Duodenal mucosa (tissue), 2 donors: Measurements from ENCODE around the gene BARHL1.

Experiments
- H3K27ac ChIP-seq: one replicate; pipeline ENCODE4 v1.7.0; 2013; ENCODE audit warnings: low read depth, low read length
- H3K27me3 ChIP-seq, 2 donors: one replicate each; pipeline ENCODE4 v1.7.0; 2013; ENCODE audit warnings: low read length in 2 of 2, control low read depth in 1 of 2; ENCODE audit not compliant: insufficient read depth in 2 of 2, control insufficient read depth in 1 of 2
- H3K36me3 ChIP-seq, 2 donors: one replicate each; pipeline ENCODE4 v1.7.0; 2013; ENCODE audit warnings: low read length in 2 of 2, control low read depth in 1 of 2; ENCODE audit not compliant: insufficient read depth in 2 of 2, control insufficient read depth in 1 of 2
- H3K4me1 ChIP-seq, 2 donors: one replicate each; pipeline ENCODE4 v1.7.0; 2013; ENCODE audit warnings: low read length in 2 of 2, control low read depth in 1 of 2; ENCODE audit not compliant: insufficient read depth in 2 of 2, control insufficient read depth in 1 of 2
- H3K4me3 ChIP-seq, 2 donors: one replicate each; pipeline ENCODE4 v1.7.0; 2013; ENCODE audit warnings: low read length in 2 of 2, low read depth in 1 of 2
- H3K9ac ChIP-seq, 2 donors: one replicate each; pipeline ENCODE4 v1.7.0; 2013; ENCODE audit warnings: low read length in 2 of 2, low read depth in 1 of 2
- H3K9me3 ChIP-seq, 2 donors: one replicate each; pipeline ENCODE4 v1.7.0; 2013; ENCODE audit warnings: low read length in 2 of 2, control low read depth in 1 of 2; ENCODE audit not compliant: control insufficient read depth in 1 of 2

BARHL1 gene

DNA sequence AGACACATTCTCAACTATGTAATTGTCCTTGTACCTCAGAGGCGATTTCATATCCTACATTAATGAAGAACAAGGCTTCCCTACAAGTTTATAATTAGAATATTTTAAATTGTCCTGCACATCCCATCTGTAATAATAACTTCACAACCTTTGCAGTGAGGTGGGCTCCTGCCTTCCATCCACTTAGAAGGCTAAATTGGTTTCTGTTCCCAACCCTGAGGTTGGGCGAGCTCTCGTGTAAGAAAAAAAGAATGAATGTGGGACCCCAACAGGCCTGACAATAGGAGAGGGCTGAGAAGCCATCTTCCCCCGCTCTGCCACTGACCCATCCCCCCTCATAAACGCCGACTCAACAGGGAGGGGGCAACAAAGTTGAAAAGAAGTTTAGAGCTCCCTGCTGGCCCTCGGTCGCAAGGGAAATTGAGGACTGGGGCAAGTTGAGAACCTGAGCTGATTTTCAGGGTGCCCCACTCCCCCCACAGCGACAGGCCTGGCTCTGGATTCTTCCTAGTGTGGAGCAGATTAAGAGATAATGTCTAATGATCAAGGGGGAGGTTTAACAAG, 9.4 kb downstream of the BARHL1 start:
- H3K4me1 ChIP-seq, result no peaks in the 10 kb centered on the region
- peaks cover 38 to 43% of the 10 kb centered on the region in 2 donors for H3K27me3 ChIP-seq
- peaks cover 0 to 13% of the 10 kb centered on the region in 2 donors for H3K36me3 ChIP-seq
- H3K9ac ChIP-seq, result no peak overlapping the region
- no peak overlapping the region for H3K4me3 ChIP-seq
- H3K27ac ChIP-seq, result no peak overlapping the region
- H3K9me3 ChIP-seq, result no peaks in the 10 kb centered on the region

DNA sequence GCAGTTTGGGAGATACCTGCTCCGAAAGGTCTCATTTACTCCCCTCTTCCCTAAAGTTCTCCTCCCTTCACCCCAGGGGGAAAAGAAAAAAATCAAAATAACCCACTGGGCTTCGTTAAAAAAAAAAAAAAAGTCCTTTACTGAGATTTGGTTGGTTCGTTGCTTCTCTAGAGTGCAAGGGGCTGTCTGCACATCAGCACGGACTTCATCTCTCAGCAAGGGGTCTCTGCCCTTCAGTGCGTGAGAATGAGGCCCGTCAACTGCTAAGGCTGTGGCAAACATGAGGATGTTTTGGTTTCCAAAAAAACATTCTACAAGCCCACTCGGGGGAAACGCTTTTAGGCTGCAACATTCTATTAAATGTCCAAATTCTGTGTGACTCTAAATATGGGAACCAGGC, 10.0 kb downstream of the BARHL1 start:
- H3K27me3 ChIP-seq, result peaks cover 31 to 39% of the 10 kb centered on the region in 2 donors
- no peaks in the 10 kb centered on the region for H3K9me3 ChIP-seq
- H3K27ac ChIP-seq, result no peak overlapping the region

DNA sequence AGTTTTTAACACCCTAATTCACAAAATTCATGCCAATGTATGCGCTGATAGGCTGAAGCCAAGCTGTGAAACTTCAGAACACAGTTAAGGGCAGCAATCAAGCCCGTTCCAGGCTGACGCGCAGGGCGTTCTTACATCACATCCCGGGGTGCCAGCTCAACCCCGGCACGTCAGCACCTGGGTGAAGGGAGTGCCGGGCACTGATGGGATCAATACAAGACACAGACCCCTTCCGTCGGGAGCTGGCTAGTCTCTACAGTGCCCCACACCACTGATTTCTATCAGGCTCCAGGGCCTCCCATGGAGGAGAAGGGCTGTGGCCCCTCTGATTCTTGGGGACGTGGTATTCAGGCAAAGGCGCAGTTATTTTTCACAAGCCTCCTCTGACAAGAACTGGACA, 12.0 kb downstream of the BARHL1 start:
- Histone ChIP-seq H3K27me3 (peaks cover 14 to 19% of the 10 kb centered on the region in 2 donors), H3K4me1 (no peaks in the 10 kb centered on the region), H3K9ac (no peak overlapping the region), H3K4me3 (no peak overlapping the region), H3K27ac (no peak overlapping the region), H3K9me3 (no peaks in the 10 kb centered on the region), H3K36me3 (peaks cover 0 to 18% of the 10 kb centered on the region in 2 donors)

More for the DNA sequence above, 10.0 kb downstream of the BARHL1 start:
- no peak overlapping the region for H3K4me3 ChIP-seq
- H3K4me1 ChIP-seq, result no peaks in the 10 kb centered on the region
- H3K36me3 ChIP-seq, result peaks cover 0 to 14% of the 10 kb centered on the region in 2 donors
- no peak overlapping the region for H3K9ac ChIP-seq

DNA sequence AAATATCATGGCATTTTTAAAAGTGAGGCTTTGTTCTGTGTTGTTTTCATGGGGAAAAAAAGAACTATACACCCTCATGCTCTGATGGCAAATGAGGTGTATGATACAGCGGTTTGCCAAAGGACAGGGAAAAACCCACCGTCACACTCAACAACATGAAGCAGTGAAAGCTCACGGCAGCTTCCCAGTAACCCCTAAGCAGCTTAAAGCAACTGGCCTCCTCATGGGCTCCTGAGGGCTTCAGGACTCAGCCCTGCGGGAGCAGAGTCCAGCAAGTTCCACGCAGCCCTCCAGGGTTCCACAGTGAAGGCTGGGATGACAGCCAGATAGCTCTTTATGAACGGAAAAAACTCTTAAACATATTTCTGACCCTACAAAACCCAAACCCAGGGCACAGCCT, 12.9 kb downstream of the BARHL1 start:
- H3K9me3 ChIP-seq, result no peaks in the 10 kb centered on the region
- no peak overlapping the region for H3K27ac ChIP-seq
- peaks cover 11 to 15% of the 10 kb centered on the region in 2 donors for H3K27me3 ChIP-seq
- no peak overlapping the region for H3K9ac ChIP-seq
- H3K36me3 ChIP-seq, result peaks cover 0 to 23% of the 10 kb centered on the region in 2 donors
- no peaks in the 10 kb centered on the region for H3K4me1 ChIP-seq
- no peak overlapping the region for H3K4me3 ChIP-seq

DNA sequence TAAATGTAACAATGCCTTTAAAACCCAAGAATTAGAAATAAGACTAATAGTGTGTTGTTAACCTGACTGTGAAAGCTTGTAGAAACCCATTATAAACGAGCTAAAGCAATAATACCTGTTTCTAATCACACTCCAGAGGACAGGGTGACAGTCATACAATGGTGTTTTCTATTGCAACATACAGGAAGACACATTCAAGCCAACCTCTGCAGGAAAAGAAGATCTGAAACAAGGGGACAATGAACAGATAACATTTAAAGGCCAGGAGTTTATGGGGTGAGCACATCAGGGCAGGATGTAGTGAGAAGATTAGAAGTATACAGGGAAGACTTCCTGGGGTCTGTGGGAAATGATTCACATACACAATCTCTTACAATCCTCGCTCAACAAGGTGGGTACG, 13.8 kb downstream of the BARHL1 start:
- H3K27me3 ChIP-seq, result peaks cover 5 to 7% of the 10 kb centered on the region in 2 donors
- peaks cover 2 to 26% of the 10 kb centered on the region in 2 donors for H3K36me3 ChIP-seq
- no peak overlapping the region for H3K27ac ChIP-seq
- no peaks in the 10 kb centered on the region for H3K9me3 ChIP-seq
- no peak overlapping the region for H3K4me3 ChIP-seq
- no peaks in the 10 kb centered on the region for H3K4me1 ChIP-seq
- no peak overlapping the region for H3K9ac ChIP-seq

DNA sequence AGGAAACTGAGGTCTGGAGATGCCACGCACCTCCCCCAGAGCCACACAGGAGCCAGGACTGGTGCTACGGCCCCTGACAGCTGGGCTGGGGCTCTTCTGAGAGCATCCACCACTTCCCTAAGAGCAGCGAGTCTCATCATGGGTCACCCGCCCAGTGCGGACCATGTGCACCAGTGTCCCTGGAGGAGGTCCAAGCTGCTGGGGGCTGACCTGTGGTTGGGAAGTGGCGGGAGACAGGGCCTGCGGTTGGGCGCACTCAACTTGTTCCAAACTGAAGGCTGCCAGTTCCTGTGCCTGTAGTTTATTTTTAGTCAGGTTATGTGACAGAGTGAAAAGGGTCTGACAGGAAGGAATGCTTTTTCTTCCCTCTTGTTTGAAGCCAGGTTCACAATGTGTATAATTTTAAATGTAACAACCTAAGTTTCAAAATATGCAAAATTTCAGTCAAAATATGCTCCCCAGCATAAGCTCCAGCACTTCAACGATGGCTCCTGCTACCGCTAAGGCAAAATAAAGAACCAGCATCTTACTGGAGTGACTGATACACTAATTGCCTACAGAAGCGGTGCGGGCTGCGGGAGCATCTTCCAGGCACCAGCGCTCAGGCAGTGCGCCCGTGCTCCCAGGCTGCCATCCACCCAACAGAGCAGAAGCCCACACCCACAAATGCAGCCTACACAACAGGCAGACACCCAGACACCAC, 14.8 kb downstream of the BARHL1 start:
- H3K27me3 ChIP-seq, result no peaks in the 10 kb centered on the region
- no peaks in the 10 kb centered on the region for H3K4me1 ChIP-seq
- H3K27ac ChIP-seq, result no peak overlapping the region
- H3K9me3 ChIP-seq, result no peaks in the 10 kb centered on the region
- H3K4me3 ChIP-seq, result no peak overlapping the region
- H3K9ac ChIP-seq, result no peak overlapping the region
- H3K36me3 ChIP-seq, result peaks cover 7 to 31% of the 10 kb centered on the region in 2 donors

DNA sequence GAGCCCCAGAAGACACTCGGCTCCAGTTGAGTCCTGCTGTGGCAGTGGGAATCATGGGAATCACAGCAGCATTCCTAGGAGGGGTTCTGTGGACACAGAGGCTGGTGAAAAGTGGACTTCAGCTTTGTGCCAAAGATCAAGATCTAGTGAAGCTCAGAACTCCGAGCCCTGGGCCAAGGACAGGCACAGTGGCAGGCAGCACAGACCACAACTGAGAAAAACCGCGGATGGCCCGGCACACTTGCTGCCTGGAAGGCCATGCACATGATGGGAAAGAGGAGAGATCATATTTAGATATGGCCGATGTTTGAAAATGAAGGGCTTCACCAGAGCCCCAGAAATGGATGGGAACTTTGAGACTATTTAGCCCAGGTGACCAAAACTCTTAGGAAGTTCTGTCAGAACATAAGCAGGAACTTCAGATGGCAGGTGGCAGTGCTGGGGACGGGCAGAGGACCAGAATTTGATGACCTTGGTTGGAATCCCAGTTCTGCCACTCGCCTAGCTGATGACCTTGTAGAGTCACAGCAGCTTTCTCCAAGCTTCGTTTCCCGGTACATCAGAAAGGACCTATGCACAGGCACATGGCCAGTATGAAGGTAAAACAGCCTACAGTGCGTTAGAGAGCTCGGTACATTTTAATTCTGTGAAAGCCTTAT, 18.0 kb downstream of the BARHL1 start:
- no peaks in the 10 kb centered on the region for H3K27me3 ChIP-seq
- H3K9ac ChIP-seq, result no peak overlapping the region
- no peak overlapping the region for H3K4me3 ChIP-seq
- no peak overlapping the region for H3K27ac ChIP-seq
- H3K4me1 ChIP-seq, result no peaks in the 10 kb centered on the region
- H3K36me3 ChIP-seq, result peaks cover 11 to 31% of the 10 kb centered on the region in 2 donors
- no peaks in the 10 kb centered on the region for H3K9me3 ChIP-seq

DNA sequence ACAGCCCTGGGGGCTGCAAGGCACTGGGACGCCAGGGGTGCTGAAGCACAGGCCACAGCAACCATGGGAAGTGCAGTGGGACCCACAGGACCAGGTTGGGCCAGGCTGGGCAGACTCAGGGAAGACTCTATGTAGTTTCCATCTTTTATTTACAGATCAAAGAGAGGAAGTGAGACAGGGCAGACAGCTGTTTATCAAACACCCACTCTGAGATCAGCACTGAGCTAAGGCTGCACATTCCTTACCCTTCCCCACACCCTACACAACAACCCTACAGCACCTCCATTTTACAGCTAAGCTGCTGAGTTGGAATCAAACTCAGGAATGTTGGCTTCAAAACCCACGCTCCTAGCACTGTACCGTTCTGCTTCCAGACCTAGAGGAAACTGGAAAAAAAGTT, 19.8 kb downstream of the BARHL1 start:
- Histone ChIP-seq H3K27ac (no peak overlapping the region), H3K36me3 (peaks cover 11 to 38% of the 10 kb centered on the region in 2 donors)

DNA sequence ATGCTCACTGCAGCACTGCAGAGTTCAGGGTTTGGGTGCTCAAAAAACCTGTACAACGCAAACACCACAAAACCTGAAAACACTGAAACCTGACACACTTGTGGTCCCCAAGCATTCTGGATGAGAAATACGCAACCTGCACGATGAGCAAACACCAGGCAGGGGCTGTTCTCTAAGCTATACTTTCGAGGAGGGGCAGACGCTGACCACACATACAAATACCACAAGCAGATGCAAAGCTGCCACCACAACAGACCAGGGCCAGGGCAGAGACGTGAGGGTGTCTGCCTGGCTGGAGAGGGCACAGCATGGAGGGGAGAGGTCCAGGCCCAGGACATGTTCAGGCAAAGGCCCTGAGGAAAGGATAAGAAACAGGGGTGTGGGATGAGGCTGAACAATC, 23.0 kb downstream of the BARHL1 start:
- Histone ChIP-seq H3K4me3 (no peak overlapping the region), H3K9ac (no peak overlapping the region), H3K9me3 (no peaks in the 10 kb centered on the region), H3K27ac (no peak overlapping the region), H3K27me3 (no peaks in the 10 kb centered on the region), H3K36me3 (peaks cover 17 to 47% of the 10 kb centered on the region in 2 donors), H3K4me1 (no peaks in the 10 kb centered on the region)

More for the DNA sequence above, 19.8 kb downstream of the BARHL1 start:
- Histone ChIP-seq H3K9ac (no peak overlapping the region), H3K9me3 (no peaks in the 10 kb centered on the region), H3K4me3 (no peak overlapping the region), H3K4me1 (no peaks in the 10 kb centered on the region), H3K27me3 (no peaks in the 10 kb centered on the region)

DNA sequence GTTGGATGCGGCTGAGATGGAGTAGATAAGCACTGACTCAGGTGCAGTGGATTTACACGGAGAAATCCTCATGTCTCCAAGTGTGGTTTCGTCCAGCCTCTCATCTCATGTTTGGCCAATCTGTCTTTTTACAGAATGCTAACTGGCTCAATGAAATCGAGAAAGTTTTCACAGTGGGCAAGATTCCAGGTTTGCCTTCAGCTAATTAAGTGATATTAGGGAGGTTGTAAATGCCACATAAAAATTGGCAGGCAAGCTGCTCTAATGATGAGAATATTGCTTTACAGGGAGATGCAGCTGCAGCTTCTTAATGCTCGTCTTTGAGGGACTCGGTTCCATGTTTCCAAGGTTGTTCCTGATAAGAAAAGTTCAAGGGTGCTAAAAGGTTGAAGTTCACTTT, 23.7 kb downstream of the BARHL1 start:
- H3K9ac ChIP-seq, result no peak overlapping the region
- no peak overlapping the region for H3K4me3 ChIP-seq
- H3K27ac ChIP-seq, result no peak overlapping the region
- no peaks in the 10 kb centered on the region for H3K27me3 ChIP-seq
- H3K9me3 ChIP-seq, result no peaks in the 10 kb centered on the region
- H3K4me1 ChIP-seq, result no peaks in the 10 kb centered on the region
- H3K36me3 ChIP-seq, result peaks cover 16 to 51% of the 10 kb centered on the region in 2 donors
